HG03432 (cell line): Measurements from ENCODE around the gene RHBG.
"Not testable (repeated sequence)": the region's sequence is repeated elsewhere in the genome, so short reads cannot be mapped to it uniquely, and the experiment has no call there.

Experiments used
- ATAC-seq: cut with Tn5 transposase; IDR thresholded peaks from one replicate; pipeline ENCODE4 v1.9.1; 2021; ENCODE audit warnings: mild to moderate bottlenecking, moderate library complexity; ENCODE audit not compliant: unreplicated experiment

The RHBG gene

GRCh38 chr1:156368889-156369684 is at the start of gene RHBG:
TSS of gene RHBG (plus strand) at chr1:156369211. CDS start at chr1:156369250, 39 bp downstream.
- no peak for ATAC-seq

GRCh38 chr1:156319664-156320063 is 49.3 kb upstream of the RHBG start:
- ATAC-seq, result no peak

GRCh38 chr1:156320560-156320959 is 48.5 kb upstream of the RHBG start:
- ATAC-seq, result no peak

- ATAC-seq, result not testable (repeated sequence)
Measured at GRCh38 chr1:156323179-156323578, 45.8 kb upstream of the RHBG start.

GRCh38 chr1:156336242-156336641 is 32.8 kb upstream of the RHBG start:
- ATAC-seq, result no peak

GRCh38 chr1:156337052-156337887 is 31.7 kb upstream of the RHBG start:
- ATAC-seq, result no peak

GRCh38 chr1:156337888-156338179 is 31.2 kb upstream of the RHBG start:
- peak; percentile 0 for ATAC-seq

- ATAC-seq, result peak; percentile 95
Measured at GRCh38 chr1:156338180-156338976, 30.6 kb upstream of the RHBG start, which contains the start of the genes CCT3 and TSACC. TSS of gene CCT3 (minus strand) at chr1:156338292. CDS start at chr1:156338184, 108 bp downstream. TSS of gene TSACC (plus strand) at chr1:156338526. CDS start at chr1:156339758, 1,232 bp downstream.

GRCh38 chr1:156342166-156342955 is 26.6 kb upstream of the RHBG start:
- no peak for ATAC-seq

GRCh38 chr1:156344409-156344808 is 24.6 kb upstream of the RHBG start:
- ATAC-seq, result no peak

- ATAC-seq, result not testable (repeated sequence)
Measured at GRCh38 chr1:156346035-156346434, 23.0 kb upstream of the RHBG start.

- no peak for ATAC-seq
Measured at GRCh38 chr1:156346636-156347035, 22.4 kb upstream of the RHBG start.

GRCh38 chr1:156347331-156347730 is 21.7 kb upstream of the RHBG start:
- ATAC-seq, result no peak

- not testable (repeated sequence) for ATAC-seq
Measured at GRCh38 chr1:156352481-156352880, 16.5 kb upstream of the RHBG start.

GRCh38 chr1:156356262-156356874 is 12.6 kb upstream of the RHBG start:
- ATAC-seq, result no peak

- ATAC-seq, result peak; percentile 60
Measured at GRCh38 chr1:156356875-156357534, 12.0 kb upstream of the RHBG start.

GRCh38 chr1:156357977-156358376 is 11.0 kb upstream of the RHBG start:
- ATAC-seq, result no peak

GRCh38 chr1:156358641-156359040 is 10.4 kb upstream of the RHBG start:
- no peak for ATAC-seq

- no peak for ATAC-seq
Measured at GRCh38 chr1:156359249-156359648, 9.8 kb upstream of the RHBG start.
